NCI-H146 treated with DMSO at 0.1 percent for 48 hours (cell line): ENCODE measurements around the gene KRTAP10-10.
A peak's percentile ranks its signal among the peaks of the same experiment; 100 is the strongest.
"Not testable (repeated sequence)": the region's sequence is repeated elsewhere in the genome, so short reads cannot be mapped to it uniquely, and the experiment has no call there.

ENCODE experiments used
- DNase-seq: peaks from one replicate; lab custom pipeline; 2025; ENCODE audit not compliant: unreplicated experiment; lab: John Stamatoyannopoulos, UW

Gene KRTAP10-10

GRCh38 chr21:44649521-44650100, 12.5 kb downstream of the KRTAP10-10 start:
- no peak for DNase-seq

GRCh38 chr21:44650265-44650972, 13.3 kb downstream of the KRTAP10-10 start:
- DNase-seq, result no peak

GRCh38 chr21:44650973-44651675, 14.0 kb downstream of the KRTAP10-10 start:
- DNase-seq, result no peak

- no peak for DNase-seq
Observed at GRCh38 chr21:44653123-44653522, 16.0 kb downstream of the KRTAP10-10 start.

GRCh38 chr21:44653656-44654575, 16.8 kb downstream of the KRTAP10-10 start:
- peak; percentile 23 for DNase-seq

GRCh38 chr21:44654576-44655175, 17.5 kb downstream of the KRTAP10-10 start, which contains the start of gene KRTAP12-4:
KRTAP12-4 (minus strand) TSS chr21:44654659; CDS start chr21:44654614, 45 bp downstream.
- no peak for DNase-seq

- no peak for DNase-seq
Observed at GRCh38 chr21:44656868-44657267, 19.7 kb downstream of the KRTAP10-10 start.

GRCh38 chr21:44657635-44658540, 20.7 kb downstream of the KRTAP10-10 start, which contains the start of gene KRTAP12-3:
KRTAP12-3 (plus strand) TSS chr21:44657932; CDS start chr21:44657980, 48 bp downstream.
- no peak for DNase-seq

- no peak for DNase-seq
Observed at GRCh38 chr21:44658541-44658910, 21.4 kb downstream of the KRTAP10-10 start.

GRCh38 chr21:44658913-44659595, 21.9 kb downstream of the KRTAP10-10 start:
- DNase-seq, result no peak

GRCh38 chr21:44661567-44661966, 24.4 kb downstream of the KRTAP10-10 start:
- not testable (repeated sequence) for DNase-seq

- no peak for DNase-seq
Observed at GRCh38 chr21:44664691-44665090, 27.5 kb downstream of the KRTAP10-10 start.

- no peak for DNase-seq
Observed at GRCh38 chr21:44666401-44667320, 29.5 kb downstream of the KRTAP10-10 start, which contains the start of gene KRTAP12-2. KRTAP12-2 (minus strand) TSS chr21:44666927; CDS start chr21:44666886, 41 bp downstream.

GRCh38 chr21:44667612-44668011, 30.5 kb downstream of the KRTAP10-10 start:
- DNase-seq, result no peak

- no peak for DNase-seq
Observed at GRCh38 chr21:44670642-44671432, 33.7 kb downstream of the KRTAP10-10 start.

GRCh38 chr21:44671911-44672310, 34.8 kb downstream of the KRTAP10-10 start:
- DNase-seq, result no peak

GRCh38 chr21:44677881-44678280, 40.7 kb downstream of the KRTAP10-10 start:
- DNase-seq, result no peak
